Activated CD4-positive, alpha-beta T cell treated with anti-CD3 and anti-CD28 coated beads, Interleukin-2, Interleukin-6, amounts not matched to agents 100 ng/mL and 50 ng/mL, durations not matched to agents 16 hours and 8 hours (primary cell): ENCODE measurements around the gene RAB36.
A peak's percentile ranks its signal among the peaks of the same experiment; 100 is the strongest.

Source experiments
- DNase-seq: peaks from one replicate; pipeline ENCODE4 v3.0.0-alpha.2; 2020

Gene RAB36

GRCh38 chr22:23161029-23161428 lies 15.8 kb downstream of the RAB36 start:
- no peak for DNase-seq

GRCh38 chr22:23161574-23161973 lies 16.3 kb downstream of the RAB36 start:
- no peak for DNase-seq

- DNase-seq, result no peak
Measured at GRCh38 chr22:23163665-23164064, 18.4 kb downstream of the RAB36 start.

- no peak for DNase-seq
Measured at GRCh38 chr22:23164091-23164490, 18.8 kb downstream of the RAB36 start.

GRCh38 chr22:23166042-23166831 lies 21.0 kb downstream of the RAB36 start:
- DNase-seq, result no peak

GRCh38 chr22:23166841-23167616 lies 21.8 kb downstream of the RAB36 start:
- no peak for DNase-seq

- DNase-seq, result no peak
Measured at GRCh38 chr22:23168391-23169042, 23.2 kb downstream of the RAB36 start.

- DNase-seq, result no peak
Measured at GRCh38 chr22:23169043-23169406, 23.7 kb downstream of the RAB36 start.

- no peak for DNase-seq
Measured at GRCh38 chr22:23175817-23176644, 30.8 kb downstream of the RAB36 start.

GRCh38 chr22:23176645-23177027 lies 31.4 kb downstream of the RAB36 start:
- peak; percentile 12 for DNase-seq

GRCh38 chr22:23177197-23177596 lies 31.9 kb downstream of the RAB36 start:
- no peak for DNase-seq

- peak; percentile 72 for DNase-seq
Measured at GRCh38 chr22:23178512-23179254, 33.4 kb downstream of the RAB36 start.

- no peak for DNase-seq
Measured at GRCh38 chr22:23179381-23180299, 34.4 kb downstream of the RAB36 start.

- DNase-seq, result peak; percentile 71
Measured at GRCh38 chr22:23180301-23180892, 35.1 kb downstream of the RAB36 start, which contains the start of gene BCR. TSS of gene BCR (plus strand) at chr22:23180509. CDS start at chr22:23180961, 452 bp downstream.

GRCh38 chr22:23180893-23181720 lies 35.8 kb downstream of the RAB36 start:
- peak; percentile 32 for DNase-seq

GRCh38 chr22:23181721-23182308 lies 36.5 kb downstream of the RAB36 start:
- no peak for DNase-seq

- DNase-seq, result peak; percentile 76
Measured at GRCh38 chr22:23182309-23183060, 37.2 kb downstream of the RAB36 start.

- no peak for DNase-seq
Measured at GRCh38 chr22:23183061-23183698, 37.9 kb downstream of the RAB36 start.
